Vagina (tissue), 2 donors: ENCODE measurements around the gene MBD3L5.
"Not testable (repeated sequence)": the region's sequence is repeated elsewhere in the genome, so short reads cannot be mapped to it uniquely, and the experiment has no call there.

Experiments
- POLR2AphosphoS5 ChIP-seq, 2 donors: sonication (generic); formaldehyde crosslinking; IDR thresholded peaks; one replicate each; pipeline ENCODE4 v1.9.0; 2017; ENCODE audit warnings: antibody characterized with exemption in 2 of 2, mild to moderate bottlenecking in 2 of 2, low read depth in 1 of 2; ENCODE audit not compliant: insufficient read depth in 1 of 2
- TF ChIP-seq, protein P1 (sequence below), 3 experiments: fragments of 450-650 bp in 2 of 3; fragments of 200-600 bp in 1 of 3; sonication (generic) in 1 of 3; IDR thresholded peaks; one replicate each; pipeline ENCODE4 v1.5.1; 2017 to 2019; ENCODE audit warnings: antibody characterized with exemption in 3 of 3, mild to moderate bottlenecking in 2 of 3, moderate library complexity in 2 of 3

- TF ChIP-seq, protein P1, sequence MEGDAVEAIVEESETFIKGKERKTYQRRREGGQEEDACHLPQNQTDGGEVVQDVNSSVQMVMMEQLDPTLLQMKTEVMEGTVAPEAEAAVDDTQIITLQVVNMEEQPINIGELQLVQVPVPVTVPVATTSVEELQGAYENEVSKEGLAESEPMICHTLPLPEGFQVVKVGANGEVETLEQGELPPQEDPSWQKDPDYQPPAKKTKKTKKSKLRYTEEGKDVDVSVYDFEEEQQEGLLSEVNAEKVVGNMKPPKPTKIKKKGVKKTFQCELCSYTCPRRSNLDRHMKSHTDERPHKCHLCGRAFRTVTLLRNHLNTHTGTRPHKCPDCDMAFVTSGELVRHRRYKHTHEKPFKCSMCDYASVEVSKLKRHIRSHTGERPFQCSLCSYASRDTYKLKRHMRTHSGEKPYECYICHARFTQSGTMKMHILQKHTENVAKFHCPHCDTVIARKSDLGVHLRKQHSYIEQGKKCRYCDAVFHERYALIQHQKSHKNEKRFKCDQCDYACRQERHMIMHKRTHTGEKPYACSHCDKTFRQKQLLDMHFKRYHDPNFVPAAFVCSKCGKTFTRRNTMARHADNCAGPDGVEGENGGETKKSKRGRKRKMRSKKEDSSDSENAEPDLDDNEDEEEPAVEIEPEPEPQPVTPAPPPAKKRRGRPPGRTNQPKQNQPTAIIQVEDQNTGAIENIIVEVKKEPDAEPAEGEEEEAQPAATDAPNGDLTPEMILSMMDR (IDR thresholded peaks at IDR 0.05): not testable (repeated sequence)
- not testable (repeated sequence) for TF ChIP-seq POLR2AphosphoS5 (IDR thresholded peaks at IDR 0.05; ENCODE audit: insufficient read depth in 1 of 2, low read depth in 1 of 2)
Observed at GRCh38 chr19:7030278-7030677, at the start of gene MBD3L5.
